ENCODE measurements around the gene SSR2.

- TF ChIP-seq POLR2A (IDR thresholded peaks at IDR 0.05) (no peak), CTCF (IDR thresholded peaks at IDR 0.05) (no peak)
These were observed 43.6 kb downstream of the SSR2 start for GRCh38 chr1:155976913-155977689.

Measured in prostate gland (tissue), 2 donors.